ENCODE data around the gene LRRC49. TPM values are rescaled to one million over a fixed set of nuclear protein-coding genes. Genes with fewer than 3 reads are reported as not detected.

LRRC49 gene
- total RNA-seq, 1 experiment from 2014 or later, result 7.4 TPM

- TF ChIP-seq ZBTB33 (IDR thresholded peaks at IDR 0.05; ENCODE audit: extremely low read depth, insufficient replicate concordance, low read length), result no peak
- TF ChIP-seq CEBPB (IDR thresholded peaks at IDR 0.05; ENCODE audit: low read depth), result no peak
- TF ChIP-seq POLR2AphosphoS5 (IDR thresholded peaks at IDR 0.05; ENCODE audit: low read depth, low read length), result no peak
- TF ChIP-seq ZFX (IDR thresholded peaks at IDR 0.05), result no peak
These were observed 168.4 kb downstream of the LRRC49 start (continued) for GRCh38 chr15:71060983-71061382.

DNA sequence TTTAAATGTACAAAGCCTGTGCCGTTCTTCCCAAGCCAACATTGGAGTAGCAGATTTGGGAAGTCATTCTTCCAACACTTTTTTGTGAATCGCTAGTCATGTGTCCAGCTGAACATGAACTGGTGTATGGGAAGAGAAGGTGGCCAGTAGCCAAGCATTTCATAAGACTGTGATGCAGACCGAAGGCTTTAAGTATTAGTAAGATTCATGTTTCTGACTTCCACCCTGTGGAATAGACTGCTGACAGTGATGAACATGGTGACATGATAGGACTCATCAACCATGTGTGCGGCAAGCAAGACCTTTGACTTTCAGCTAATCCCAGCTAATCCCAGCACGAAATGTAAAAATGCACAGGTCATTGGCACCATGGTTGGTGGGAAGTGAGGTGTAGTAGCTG, 174.4 kb downstream of the LRRC49 start:
- RAD21 ChIA-PET (ENCODE audit: low non-redundant PET in 1 of 2, low total read pairs in 2 of 2, uncharacterized antibody in 2 of 2, unreplicated experiment in 2 of 2), result no interaction called here

More for the DNA sequence above, 174.4 kb downstream of the LRRC49 start:
- Histone ChIP-seq H3K27me3 (ENCODE audit: insufficient read depth, low read length) (no peaks in the 10 kb centered on the region), H3K4me2 (ENCODE audit: low read length) (no peak overlapping the region), H3K4me1 (ENCODE audit: control insufficient read depth in 1 of 2, insufficient read depth in 2 of 2, low read length in 2 of 2) (no peaks in the 10 kb centered on the region), H3K9ac (ENCODE audit: low read length) (no peak overlapping the region), H2AFZ (ENCODE audit: low read depth, low read length, poor library complexity, severe bottlenecking) (no peak overlapping the region), H3K27ac (ENCODE audit: low read depth, low read length) (no peak overlapping the region), H3K36me3 (ENCODE audit: control insufficient read depth in 1 of 2, insufficient read depth in 2 of 2, low read length in 2 of 2) (no peaks in the 10 kb centered on the region), H4K20me1 (ENCODE audit: insufficient read depth) (no peaks in the 10 kb centered on the region), H3K9me3 (ENCODE audit: control insufficient read depth in 1 of 2, insufficient read depth in 1 of 2, low read depth in 1 of 2, low read length in 2 of 2) (no peaks in the 10 kb centered on the region), H3K79me2 (ENCODE audit: insufficient read depth, low read length) (no peaks in the 10 kb centered on the region), H3K9me2 (ENCODE audit: insufficient read depth) (no peaks in the 10 kb centered on the region), H3K4me3 (replicated peaks in 1 of 2; ENCODE audit: low read depth in 1 of 2, low read length in 2 of 2) (no peak overlapping the region)
- no peak for TF ChIP-seq POLR2A (IDR thresholded peaks at IDR 0.05; ENCODE audit: borderline replicate concordance, extremely low read depth, insufficient read depth, insufficient read length)
- no peak for TF ChIP-seq MAX (IDR thresholded peaks at IDR 0.05)
- TF ChIP-seq ZNF274 (IDR thresholded peaks at IDR 0.05; ENCODE audit: low read depth, low read length), result no peak
- TF ChIP-seq ELF1 (IDR thresholded peaks at IDR 0.05; ENCODE audit: borderline replicate concordance, low read depth), result no peak
- TF ChIP-seq TCF7L2 (IDR thresholded peaks at IDR 0.05; ENCODE audit: borderline replicate concordance, extremely low read depth, insufficient read depth, insufficient read length), result no peak
- no peak for TF ChIP-seq EZH2phosphoT487 (IDR thresholded peaks at IDR 0.05; ENCODE audit: borderline replicate concordance)
- TF ChIP-seq EZH2 (IDR thresholded peaks at IDR 0.05), result no peak
- TF ChIP-seq YY1 (IDR thresholded peaks at IDR 0.05; ENCODE audit: extremely low read depth, insufficient replicate concordance, low read depth, low read length), result no peak
- TF ChIP-seq SRF (IDR thresholded peaks at IDR 0.05; ENCODE audit: low read depth), result no peak
- no peak for TF ChIP-seq ATF3 (IDR thresholded peaks at IDR 0.05)
- no peak for TF ChIP-seq JUND (IDR thresholded peaks at IDR 0.05)
- TF ChIP-seq, protein P1, sequence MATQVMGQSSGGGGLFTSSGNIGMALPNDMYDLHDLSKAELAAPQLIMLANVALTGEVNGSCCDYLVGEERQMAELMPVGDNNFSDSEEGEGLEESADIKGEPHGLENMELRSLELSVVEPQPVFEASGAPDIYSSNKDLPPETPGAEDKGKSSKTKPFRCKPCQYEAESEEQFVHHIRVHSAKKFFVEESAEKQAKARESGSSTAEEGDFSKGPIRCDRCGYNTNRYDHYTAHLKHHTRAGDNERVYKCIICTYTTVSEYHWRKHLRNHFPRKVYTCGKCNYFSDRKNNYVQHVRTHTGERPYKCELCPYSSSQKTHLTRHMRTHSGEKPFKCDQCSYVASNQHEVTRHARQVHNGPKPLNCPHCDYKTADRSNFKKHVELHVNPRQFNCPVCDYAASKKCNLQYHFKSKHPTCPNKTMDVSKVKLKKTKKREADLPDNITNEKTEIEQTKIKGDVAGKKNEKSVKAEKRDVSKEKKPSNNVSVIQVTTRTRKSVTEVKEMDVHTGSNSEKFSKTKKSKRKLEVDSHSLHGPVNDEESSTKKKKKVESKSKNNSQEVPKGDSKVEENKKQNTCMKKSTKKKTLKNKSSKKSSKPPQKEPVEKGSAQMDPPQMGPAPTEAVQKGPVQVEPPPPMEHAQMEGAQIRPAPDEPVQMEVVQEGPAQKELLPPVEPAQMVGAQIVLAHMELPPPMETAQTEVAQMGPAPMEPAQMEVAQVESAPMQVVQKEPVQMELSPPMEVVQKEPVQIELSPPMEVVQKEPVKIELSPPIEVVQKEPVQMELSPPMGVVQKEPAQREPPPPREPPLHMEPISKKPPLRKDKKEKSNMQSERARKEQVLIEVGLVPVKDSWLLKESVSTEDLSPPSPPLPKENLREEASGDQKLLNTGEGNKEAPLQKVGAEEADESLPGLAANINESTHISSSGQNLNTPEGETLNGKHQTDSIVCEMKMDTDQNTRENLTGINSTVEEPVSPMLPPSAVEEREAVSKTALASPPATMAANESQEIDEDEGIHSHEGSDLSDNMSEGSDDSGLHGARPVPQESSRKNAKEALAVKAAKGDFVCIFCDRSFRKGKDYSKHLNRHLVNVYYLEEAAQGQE (IDR thresholded peaks at IDR 0.05; ENCODE audit: low read depth), result no peak
- ATAC-seq (no peak), DNase-seq (ENCODE audit: low read depth, low spot score) (no peak)
- ChIA-PET POLR2A (no interaction called here), CTCF (no interaction called here)
- no TSS peak for BruUV-seq (replicated peaks)
- intact Hi-C loops (cut with micrococcal nuclease), result no loop called here
